ENCODE data around the gene ALDH6A1.
"Not testable (repeated sequence)": the region's sequence is repeated elsewhere in the genome, so short reads cannot be mapped to it uniquely, and the experiment has no call there.

ALDH6A1 gene

DNA sequence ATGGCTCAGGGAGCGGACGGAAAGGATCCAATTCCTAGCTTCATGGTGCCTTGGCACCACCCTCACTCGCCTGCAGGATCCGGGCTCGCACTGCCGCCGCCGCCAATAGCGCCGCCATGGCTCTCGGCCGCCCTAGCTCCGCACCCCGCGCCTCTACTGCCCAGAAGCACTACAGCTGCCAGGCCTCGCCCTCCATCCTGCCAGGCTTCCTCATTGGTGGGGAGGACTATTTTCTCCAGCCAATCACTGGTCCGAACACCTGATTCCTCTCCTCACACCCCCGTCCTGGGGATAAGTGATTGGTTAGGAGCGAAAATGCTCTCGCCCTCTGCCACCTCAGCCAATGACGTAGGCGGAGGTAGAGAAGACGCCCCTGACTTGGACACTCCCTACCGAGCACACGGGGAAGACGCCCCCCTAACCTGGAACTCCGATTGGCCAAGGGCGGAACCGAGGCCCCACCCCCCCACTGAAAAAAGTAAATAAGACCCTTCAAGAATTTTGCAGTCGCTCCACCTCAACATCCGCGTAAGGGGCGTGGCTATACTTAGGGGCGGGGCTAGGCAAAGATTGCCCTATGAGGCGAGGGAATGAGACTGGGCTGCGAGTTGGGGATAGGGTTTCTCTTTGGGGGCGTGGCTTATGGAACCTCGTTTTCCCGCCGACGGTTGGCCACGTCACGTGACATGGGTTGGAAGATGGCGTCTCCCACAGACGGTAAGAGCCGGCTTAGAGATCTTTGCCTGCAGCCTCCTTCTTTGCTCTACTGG is at the start of gene ALDH6A1, which contains the start of gene LIN52:
Gene ALDH6A1, minus strand, starts transcription at position 177 of the 770 bp plus-strand sequence. Its CDS starts 59 bp downstream, at position 118.
Gene LIN52, plus strand, starts transcription at position 680 of the 770 bp plus-strand sequence. Its CDS starts 19 bp downstream, at position 699.
- peak; percentile 99 for DNase-seq (ENCODE audit: extremely low spot score)
- TF ChIP-seq, protein P1, sequence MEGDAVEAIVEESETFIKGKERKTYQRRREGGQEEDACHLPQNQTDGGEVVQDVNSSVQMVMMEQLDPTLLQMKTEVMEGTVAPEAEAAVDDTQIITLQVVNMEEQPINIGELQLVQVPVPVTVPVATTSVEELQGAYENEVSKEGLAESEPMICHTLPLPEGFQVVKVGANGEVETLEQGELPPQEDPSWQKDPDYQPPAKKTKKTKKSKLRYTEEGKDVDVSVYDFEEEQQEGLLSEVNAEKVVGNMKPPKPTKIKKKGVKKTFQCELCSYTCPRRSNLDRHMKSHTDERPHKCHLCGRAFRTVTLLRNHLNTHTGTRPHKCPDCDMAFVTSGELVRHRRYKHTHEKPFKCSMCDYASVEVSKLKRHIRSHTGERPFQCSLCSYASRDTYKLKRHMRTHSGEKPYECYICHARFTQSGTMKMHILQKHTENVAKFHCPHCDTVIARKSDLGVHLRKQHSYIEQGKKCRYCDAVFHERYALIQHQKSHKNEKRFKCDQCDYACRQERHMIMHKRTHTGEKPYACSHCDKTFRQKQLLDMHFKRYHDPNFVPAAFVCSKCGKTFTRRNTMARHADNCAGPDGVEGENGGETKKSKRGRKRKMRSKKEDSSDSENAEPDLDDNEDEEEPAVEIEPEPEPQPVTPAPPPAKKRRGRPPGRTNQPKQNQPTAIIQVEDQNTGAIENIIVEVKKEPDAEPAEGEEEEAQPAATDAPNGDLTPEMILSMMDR (IDR thresholded peaks at IDR 0.05; ENCODE audit: control extremely low read depth, extremely low read depth, low read depth, missing control alignments): peak; percentile 8
- POLR2A ChIA-PET: interaction anchor here (0.6 kb wide), 1 partner anchor 278 kb away, joined by 3 read pairs; no protein-coding TSS in a partner anchor
- CTCF ChIA-PET: interaction anchor here (1.0 to 1.8 kb wide), 6 partner anchors 13 to 451 kb away, joined by 3 to 6 read pairs (median 3); no protein-coding TSS in a partner anchor

DNA sequence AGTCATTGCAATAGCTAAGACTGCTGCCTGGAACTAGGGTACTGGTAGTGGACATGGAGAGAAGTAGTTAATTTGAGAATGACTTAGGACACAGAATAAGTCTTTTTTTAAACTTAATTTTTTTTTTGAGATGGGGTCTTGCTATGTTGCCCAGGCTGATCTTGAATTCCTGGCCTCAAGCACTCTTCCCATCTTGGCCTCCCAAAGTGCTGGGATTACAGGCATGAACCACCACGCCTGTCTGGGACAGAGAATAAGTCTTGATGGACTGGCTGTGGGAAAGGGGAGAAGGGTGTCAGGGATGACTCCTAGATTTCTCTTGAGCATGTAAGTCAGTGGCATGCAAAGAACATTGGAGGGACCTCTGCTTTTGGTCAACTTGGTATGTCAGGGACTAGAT is 43.4 kb upstream of the ALDH6A1 start:
- ChIA-PET POLR2A (no interaction called here), CTCF (interaction anchor here (1.3 kb wide), 1 partner anchor 10 kb away, joined by 4 read pairs; no protein-coding TSS in a partner anchor)

DNA sequence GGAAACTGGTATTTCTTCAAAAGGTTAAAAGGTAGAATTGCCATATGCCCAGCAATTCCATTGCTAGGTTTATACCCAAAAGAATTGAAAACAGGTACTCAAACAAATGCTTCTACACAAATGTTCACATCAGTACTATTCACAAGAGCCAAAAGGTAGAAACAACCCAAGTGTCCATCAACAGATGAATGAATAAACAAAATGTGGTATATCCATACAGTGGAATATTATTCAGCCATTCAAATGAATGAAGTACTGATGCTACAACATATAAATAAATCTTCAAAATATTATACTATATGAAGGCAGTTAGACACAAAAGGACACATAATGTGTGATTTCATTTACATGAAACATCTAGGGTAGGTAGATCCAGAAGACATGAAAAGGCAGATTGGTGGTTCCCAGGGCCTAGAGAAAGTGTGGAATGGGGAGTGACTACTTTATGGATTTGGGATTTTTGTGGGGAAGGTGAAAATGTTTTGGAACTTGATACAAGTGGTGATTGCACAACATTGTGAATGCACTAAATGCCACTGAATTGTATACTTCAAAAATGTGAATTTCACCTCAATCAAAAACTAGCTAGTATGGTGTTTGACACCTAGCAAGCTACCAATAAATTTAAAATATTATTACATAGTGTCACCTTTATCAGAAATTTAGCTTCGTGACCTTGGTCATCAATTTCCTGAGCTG is 42.2 kb upstream of the ALDH6A1 start:
- ChIA-PET CTCF (interaction anchor here (0.7 to 1.3 kb wide), 2 partner anchors 9 to 14 kb away, joined by 4 read pairs; no protein-coding TSS in a partner anchor), POLR2A (no interaction called here)
- TF ChIP-seq, protein P1 (IDR thresholded peaks at IDR 0.05; ENCODE audit: control extremely low read depth, extremely low read depth, low read depth, missing control alignments): no peak
- no peak for DNase-seq (ENCODE audit: extremely low spot score)

More for the DNA sequence above, 43.4 kb upstream of the ALDH6A1 start:
- TF ChIP-seq, protein P1 (IDR thresholded peaks at IDR 0.05; ENCODE audit: control extremely low read depth, extremely low read depth, low read depth, missing control alignments): no peak
- no peak for DNase-seq (ENCODE audit: extremely low spot score)

DNA sequence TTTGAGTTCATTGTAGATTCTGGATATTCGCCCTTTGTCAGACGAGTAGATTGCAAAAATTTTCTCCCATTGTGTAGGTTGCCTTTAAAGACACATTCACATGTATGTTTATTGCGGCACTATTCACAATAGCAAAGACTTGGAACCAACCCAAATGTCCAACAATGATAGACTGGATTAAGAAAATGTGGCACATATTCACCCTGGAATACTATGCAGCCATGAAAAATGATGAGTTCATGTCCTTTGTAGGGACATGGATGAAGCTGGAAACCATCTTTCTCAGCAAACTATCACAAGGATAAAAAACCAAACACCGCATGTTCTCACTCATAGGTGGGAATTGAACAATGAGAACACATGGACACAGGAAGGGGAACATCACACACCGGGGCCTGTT is 41.2 kb upstream of the ALDH6A1 start:
- DNase-seq (ENCODE audit: extremely low spot score); POLR2A ChIA-PET; CTCF ChIA-PET: not testable (repeated sequence)

DNA sequence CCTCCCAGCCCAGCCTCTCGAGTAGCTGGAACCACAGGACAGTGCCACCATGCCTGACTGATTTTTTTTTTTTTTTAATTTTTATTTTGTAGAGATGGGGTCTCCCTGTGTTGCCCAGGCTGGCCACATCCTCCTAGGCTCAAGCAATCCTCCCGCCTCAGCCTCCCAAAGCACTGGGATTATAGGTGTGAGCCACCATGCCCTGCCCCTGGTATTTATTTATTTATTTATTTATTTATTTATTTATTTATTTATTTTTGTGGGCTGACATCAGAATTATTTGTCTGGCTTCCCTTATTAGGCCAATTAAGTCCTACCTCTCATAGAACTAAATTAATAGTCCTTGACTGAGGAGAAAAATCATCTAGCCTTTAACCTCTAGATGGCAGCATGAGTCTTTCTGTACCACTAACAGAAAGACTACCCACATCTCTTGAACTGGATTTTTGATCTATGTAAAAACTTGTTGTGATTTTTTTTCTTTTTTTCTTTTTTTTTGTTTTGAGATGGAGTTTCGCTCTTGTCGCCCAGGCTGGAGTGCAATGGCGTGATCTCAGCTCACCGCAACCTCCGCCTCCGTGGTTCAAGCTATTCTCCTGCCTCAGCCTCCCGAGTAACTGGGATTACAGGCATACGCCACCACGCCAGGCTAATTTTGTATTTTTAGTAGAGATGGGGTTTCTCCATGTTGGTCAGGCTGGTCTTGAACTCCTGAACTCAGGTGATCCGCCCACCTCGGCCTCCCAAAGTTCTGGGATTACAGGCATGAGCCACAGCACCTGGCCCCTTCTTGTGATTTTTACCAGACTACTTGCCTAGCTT is 27.4 kb upstream of the ALDH6A1 start:
- CTCF ChIA-PET: interaction anchor here (0.6 to 3.0 kb wide), 22 partner anchors 10 to 449 kb away, joined by 3 to 21 read pairs (median 4); no protein-coding TSS in a partner anchor
- TF ChIP-seq, protein P1 (IDR thresholded peaks at IDR 0.05; ENCODE audit: control extremely low read depth, extremely low read depth, low read depth, missing control alignments): peak; percentile 60
- POLR2A ChIA-PET: not testable (repeated sequence)
- peak; percentile 62 for DNase-seq (ENCODE audit: extremely low spot score)

DNA sequence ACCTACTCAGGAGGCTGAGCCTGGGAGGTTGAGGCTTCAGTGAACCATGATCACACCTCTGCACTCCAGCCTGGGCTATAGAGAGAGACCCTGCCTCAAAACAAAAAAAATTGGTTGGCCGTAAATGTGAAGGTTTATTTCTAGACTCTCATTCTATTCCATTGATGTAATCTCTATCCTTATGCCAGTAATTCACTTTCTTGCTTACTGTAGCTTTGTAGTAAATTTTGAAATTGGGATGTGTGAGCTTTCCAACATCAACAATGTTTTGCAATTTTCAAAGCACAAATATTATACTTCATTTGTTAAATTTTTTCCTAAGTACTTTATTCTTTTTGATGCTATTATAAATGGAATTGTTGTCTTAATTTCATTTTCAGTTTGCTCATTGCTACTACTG is 25.1 kb upstream of the ALDH6A1 start:
- ChIA-PET CTCF (interaction anchor here (1.0 to 1.5 kb wide), 3 partner anchors 10 to 144 kb away, joined by 3 to 7 read pairs (median 5); no protein-coding TSS in a partner anchor), POLR2A (no interaction called here)
- TF ChIP-seq, protein P1 (IDR thresholded peaks at IDR 0.05; ENCODE audit: control extremely low read depth, extremely low read depth, low read depth, missing control alignments): no peak
- DNase-seq (ENCODE audit: extremely low spot score): no peak
